PC-9 (cell line): ENCODE results near the gene ZRANB1. TPM values are rescaled to one million over a fixed set of nuclear protein-coding genes. Genes with fewer than 3 reads are reported as not detected.

Source experiments
- BruUV-seq: library from RNA; stranded (reverse); fragments of 400-500 nt; replicated peaks from 2 replicates; lab custom pipeline; 2021; lab: Mats Ljungman, UMichigan
- CTCF ChIA-PET: fragments of 300-600 bp; sonication (Branson Sonifier 250); formaldehyde crosslinking; loops from one replicate; lab custom pipeline; 2022; ENCODE audit warnings: antibody characterized with exemption; lab: Charles Lee
- POLR2A ChIA-PET: fragments of 300-600 bp; sonication (Branson Sonifier 250); formaldehyde crosslinking; loops from one replicate; lab custom pipeline; 2022; ENCODE audit warnings: antibody characterized with exemption; ENCODE audit not compliant: unreplicated experiment; lab: Charles Lee
- DNase-seq, 2 experiments: peaks; one replicate each; pipeline versions ENCODE4 v3.0.0 to v3.0.0-alpha.2; 2015 to 2022; ENCODE audit warnings: mixed read lengths in 1 of 2
- H2AFZ ChIP-seq: fragments of 200-600 bp; sonication (generic); 2 replicates; pipeline ENCODE4 v1.8.1; 2017; ENCODE audit warnings: antibody characterized with exemption
- H3F3A ChIP-seq: fragments of 200-600 bp; sonication (generic); 2 replicates; pipeline ENCODE4 v1.8.1; 2017; ENCODE audit warnings: antibody characterized with exemption, mild to moderate bottlenecking, low read depth; ENCODE audit not compliant: insufficient read depth
- H3K27ac ChIP-seq: fragments of 200-600 bp; sonication (generic); 2 replicates; pipeline ENCODE4 v1.6.1; 2016; ENCODE audit warnings: mixed run types
- H3K27me3 ChIP-seq: fragments of 200-600 bp; sonication (generic); 2 replicates; pipeline ENCODE4 v1.6.1; 2016; ENCODE audit warnings: low read depth, mixed run types; ENCODE audit not compliant: insufficient read depth
- H3K36me3 ChIP-seq: fragments of 200-600 bp; sonication (generic); 2 replicates; pipeline ENCODE4 v1.6.1; 2016; ENCODE audit warnings: low read depth, mixed run types
- H3K4me1 ChIP-seq: fragments of 200-600 bp; sonication (generic); replicated peaks from 2 replicates; pipeline ENCODE4 v1.6.1; 2016; ENCODE audit warnings: mixed run types; ENCODE audit not compliant: insufficient read depth
- H3K4me2 ChIP-seq: fragments of 200-600 bp; sonication (generic); 2 replicates; pipeline ENCODE4 v1.6.1; 2017; ENCODE audit warnings: mixed run types
- H3K4me3 ChIP-seq: fragments of 200-600 bp; sonication (generic); 2 replicates; pipeline ENCODE4 v1.6.1; 2016; ENCODE audit warnings: mixed run types
- H3K79me2 ChIP-seq: fragments of 200-600 bp; sonication (generic); 2 replicates; pipeline ENCODE4 v1.6.1; 2017; ENCODE audit warnings: low read depth, mixed run types
- H3K9me2 ChIP-seq: fragments of 200-600 bp; sonication (generic); 2 replicates; pipeline ENCODE4 v1.8.1; 2017; ENCODE audit warnings: mild to moderate bottlenecking; ENCODE audit not compliant: insufficient read depth
- H3K9me3 ChIP-seq: fragments of 200-600 bp; sonication (generic); 2 replicates; pipeline ENCODE4 v1.8.1; 2016; ENCODE audit warnings: low read depth; ENCODE audit not compliant: insufficient read depth
- H4K20me1 ChIP-seq: fragments of 200-600 bp; sonication (generic); 2 replicates; pipeline ENCODE4 v1.8.1; 2017; ENCODE audit not compliant: insufficient read depth
- CTCF ChIP-seq: fragments of 200-600 bp; sonication (generic); conservative IDR thresholded peaks from 2 replicates; pipeline ENCODE4 v1.6.1; 2017; ENCODE audit warnings: mixed run types, antibody characterized with exemption, mild to moderate bottlenecking, moderate library complexity
- EZH2 ChIP-seq: fragments of 200-600 bp; sonication (generic); IDR thresholded peaks from 2 replicates; pipeline ENCODE4 v1.8.0; 2017; ENCODE audit warnings: antibody characterized with exemption, low read depth
- intact Hi-C: fragments of 100-400 bp; cut with micrococcal nuclease; formaldehyde crosslinking; loops from one replicate; pipeline ENCODE4 v1.10.0; 2022; ENCODE audit not compliant: unreplicated experiment
- total RNA-seq: library from RNA; stranded (reverse); gene quantifications from 2 replicates; pipeline ENCODE4 v1.2.3, GENCODE V29; 2021

ZRANB1 gene
- total RNA-seq, 1 experiment from 2014 or later: 10.9 TPM

GRCh38 chr10:124966008-124966407, 24.1 kb downstream of the ZRANB1 start:
- POLR2A ChIA-PET: no interaction called here
- Histone ChIP-seq H2AFZ (no peak overlapping the region), H3K79me2 (peaks cover 12% of the 10 kb centered on the region), H3K9me3 (no peaks in the 10 kb centered on the region), H3K4me2 (no peak overlapping the region), H3K4me1 (no peaks in the 10 kb centered on the region), H3K36me3 (no peaks in the 10 kb centered on the region), H3F3A (no peaks in the 10 kb centered on the region), H3K27me3 (no peaks in the 10 kb centered on the region), H4K20me1 (no peaks in the 10 kb centered on the region; the same call in 1 of the 2 replicates), H3K27ac (no peak overlapping the region), H3K4me3 (no peak overlapping the region), H3K9me2 (no peaks in the 10 kb centered on the region)
- intact Hi-C loops: no loop called here
- TF ChIP-seq CTCF (no peak), EZH2 (no peak)
- DNase-seq: no peak
- no TSS peak for BruUV-seq
- CTCF ChIA-PET: no interaction called here

GRCh38 chr10:124967255-124967654, 25.3 kb downstream of the ZRANB1 start:
- Histone ChIP-seq H4K20me1 (no peaks in the 10 kb centered on the region; the same call in 1 of the 2 replicates), H3K9me3 (no peaks in the 10 kb centered on the region), H3K79me2 (0 out of 2 replicates have a peak, but pooled peaks cover 5% of the 10 kb centered on the region), H3K36me3 (no peaks in the 10 kb centered on the region), H3K27me3 (no peaks in the 10 kb centered on the region), H2AFZ (no peak overlapping the region), H3K4me2 (no peak overlapping the region), H3F3A (no peaks in the 10 kb centered on the region), H3K4me3 (no peak overlapping the region), H3K4me1 (no peaks in the 10 kb centered on the region), H3K27ac (no peak overlapping the region), H3K9me2 (no peaks in the 10 kb centered on the region)
- POLR2A ChIA-PET: no interaction called here
- DNase-seq: no peak
- CTCF ChIA-PET: no interaction called here
- BruUV-seq: no TSS peak
- intact Hi-C loops: no loop called here
- no peak for TF ChIP-seq CTCF
- TF ChIP-seq EZH2: no peak

GRCh38 chr10:124971276-124971675, 29.4 kb downstream of the ZRANB1 start:
- Histone ChIP-seq H3K9me3 (no peaks in the 10 kb centered on the region), H3K4me2 (no peak overlapping the region), H3K36me3 (no peaks in the 10 kb centered on the region), H3K79me2 (no peaks in the 10 kb centered on the region), H3K4me1 (no peaks in the 10 kb centered on the region), H3K27ac (no peak overlapping the region), H3K9me2 (no peaks in the 10 kb centered on the region), H3F3A (no peaks in the 10 kb centered on the region; the same call in 1 of the 2 replicates), H3K4me3 (no peak overlapping the region), H4K20me1 (no peaks in the 10 kb centered on the region), H3K27me3 (no peaks in the 10 kb centered on the region), H2AFZ (no peak overlapping the region)
- POLR2A ChIA-PET: interaction anchor here (0.6 kb wide), 1 partner anchor 180 kb away, joined by 3 read pairs; the partner anchor contains the start of gene EEF1AKMT2
- no peak for DNase-seq
- no TSS peak for BruUV-seq
- CTCF ChIA-PET: interaction anchor here (0.7 kb wide), 1 partner anchor 230 kb away, joined by 3 read pairs; no protein-coding TSS in a partner anchor
- intact Hi-C loops: no loop called here
- TF ChIP-seq CTCF: no peak
- no peak for TF ChIP-seq EZH2
